GM18858 (cell line): ENCODE results near the gene PCTP.

Experiments
- ATAC-seq: cut with Tn5 transposase; IDR thresholded peaks from one replicate; pipeline ENCODE4 v1.9.1; 2021; ENCODE audit not compliant: unreplicated experiment

PCTP gene

DNA sequence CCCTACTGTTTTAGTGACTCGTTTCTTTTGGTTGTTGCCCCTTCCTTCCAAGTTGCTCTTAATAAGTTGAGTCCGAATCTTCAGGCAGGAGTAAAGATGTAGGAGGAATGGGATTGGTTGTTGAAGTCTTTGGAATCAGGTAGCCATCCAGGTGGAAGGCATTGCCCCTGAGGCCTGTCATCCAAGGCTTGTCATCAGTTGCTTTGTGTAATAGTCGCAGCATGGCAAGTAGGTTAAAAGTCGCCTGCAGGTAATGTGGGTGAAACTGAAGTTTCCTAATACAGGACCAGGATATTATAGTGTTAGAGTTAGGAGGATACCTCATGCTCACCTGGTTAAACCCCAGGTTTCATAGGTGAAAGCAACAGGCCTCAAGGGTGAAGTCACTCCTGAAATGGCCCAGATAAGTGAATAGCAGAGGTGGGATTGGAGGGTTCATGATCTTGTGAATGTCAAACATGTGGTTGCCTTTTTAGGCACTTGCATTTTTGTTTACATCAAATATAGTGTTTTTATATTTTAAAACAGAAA, 934 bp downstream of the PCTP start:
- ATAC-seq = no peak

- no peak for ATAC-seq
Observed at GRCh38 chr17:55756689-55757088, 5.8 kb downstream of the PCTP start.

- ATAC-seq = no peak
Observed at GRCh38 chr17:55757659-55758058, 6.8 kb downstream of the PCTP start.

DNA sequence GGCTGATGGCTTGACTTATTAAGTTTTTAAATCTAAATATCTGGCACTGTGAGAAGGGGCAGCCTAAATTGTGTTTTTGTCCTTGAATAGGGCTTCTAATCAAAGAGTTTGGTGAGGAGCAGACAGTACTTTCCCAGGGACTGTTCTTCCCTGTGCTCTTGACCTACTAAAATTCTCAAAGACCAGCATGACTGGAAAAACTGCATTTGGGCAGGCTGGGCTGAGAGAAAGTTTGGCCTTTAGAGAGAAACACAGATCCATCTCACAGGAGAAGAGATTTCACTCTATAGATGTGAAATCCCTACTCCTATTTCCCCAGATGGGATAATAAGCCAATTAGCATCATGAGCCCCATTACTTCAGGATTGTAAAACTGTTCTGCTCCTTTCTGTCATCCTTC, 7.3 kb downstream of the PCTP start:
- no peak for ATAC-seq

- ATAC-seq = no peak
Observed at GRCh38 chr17:55760643-55761355, 9.9 kb downstream of the PCTP start.

- ATAC-seq = no peak
Observed at GRCh38 chr17:55762086-55762858, 11.4 kb downstream of the PCTP start.

DNA sequence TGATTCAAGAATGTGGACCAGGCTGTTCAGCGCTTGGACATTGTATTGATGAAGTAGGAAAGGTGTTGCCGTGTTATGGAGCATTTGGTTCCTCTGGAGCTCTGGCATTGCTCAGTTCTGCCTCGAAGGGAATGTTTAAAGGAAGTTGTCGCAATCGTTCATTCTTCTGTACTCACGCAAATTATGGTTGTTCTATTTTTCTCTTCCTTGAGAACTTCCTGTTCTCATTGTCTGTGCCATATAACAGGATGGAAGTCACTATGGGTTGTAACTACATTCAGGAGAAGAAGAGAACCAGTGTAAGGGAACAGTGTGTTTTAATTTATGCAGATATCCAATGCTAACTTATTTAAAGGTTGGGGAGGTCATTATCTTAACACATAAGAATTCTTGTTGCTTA, 13.0 kb downstream of the PCTP start:
- no peak for ATAC-seq

- no peak for ATAC-seq
Observed at GRCh38 chr17:55764610-55765009, 13.8 kb downstream of the PCTP start.

DNA sequence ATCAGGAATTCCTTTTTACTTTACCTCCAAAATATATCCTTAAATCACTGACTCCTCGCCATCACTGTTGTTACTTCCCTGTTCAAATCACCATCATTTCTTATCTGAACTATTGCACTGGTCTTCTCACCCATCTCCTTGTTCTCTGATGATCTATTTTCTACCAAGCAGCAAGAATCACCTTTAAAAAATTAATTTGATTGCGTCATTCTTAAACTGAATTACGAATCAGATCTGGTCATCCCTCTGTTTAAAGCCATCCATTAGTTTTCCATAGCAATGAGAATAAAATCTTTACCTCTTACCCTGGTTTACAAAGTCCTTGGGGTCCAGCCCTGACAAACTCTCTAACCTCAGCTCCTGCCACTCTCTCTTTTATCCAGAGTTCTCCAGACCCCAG, 14.6 kb downstream of the PCTP start:
- no peak for ATAC-seq

- ATAC-seq = no peak
Observed at GRCh38 chr17:55768936-55769624, 18.2 kb downstream of the PCTP start.

- ATAC-seq = no peak
Observed at GRCh38 chr17:55769625-55770000, 18.8 kb downstream of the PCTP start.

GRCh38 chr17:55770196-55770870, 19.5 kb downstream of the PCTP start:
- no peak for ATAC-seq

DNA sequence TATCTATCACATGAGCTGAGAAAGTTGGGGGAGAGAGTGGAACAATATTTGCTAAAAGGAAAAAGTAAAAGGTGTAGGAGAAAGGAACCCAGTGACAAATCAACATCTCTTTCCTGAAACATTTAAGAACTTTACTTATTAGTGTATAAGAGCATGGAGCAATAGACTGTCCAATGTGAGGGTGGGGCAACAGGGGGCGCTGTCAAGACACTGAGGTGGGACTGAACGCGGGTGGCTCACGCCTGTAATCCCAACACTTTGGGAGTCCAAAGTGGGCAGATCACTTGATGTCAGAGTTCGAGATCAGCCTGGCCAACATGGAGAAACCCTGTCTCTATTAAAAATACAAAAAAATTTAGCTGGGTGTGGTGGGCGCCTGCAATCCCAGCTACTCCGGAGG, 21.2 kb downstream of the PCTP start:
- ATAC-seq = no peak

GRCh38 chr17:55773671-55774070, 22.8 kb downstream of the PCTP start:
- no peak for ATAC-seq

DNA sequence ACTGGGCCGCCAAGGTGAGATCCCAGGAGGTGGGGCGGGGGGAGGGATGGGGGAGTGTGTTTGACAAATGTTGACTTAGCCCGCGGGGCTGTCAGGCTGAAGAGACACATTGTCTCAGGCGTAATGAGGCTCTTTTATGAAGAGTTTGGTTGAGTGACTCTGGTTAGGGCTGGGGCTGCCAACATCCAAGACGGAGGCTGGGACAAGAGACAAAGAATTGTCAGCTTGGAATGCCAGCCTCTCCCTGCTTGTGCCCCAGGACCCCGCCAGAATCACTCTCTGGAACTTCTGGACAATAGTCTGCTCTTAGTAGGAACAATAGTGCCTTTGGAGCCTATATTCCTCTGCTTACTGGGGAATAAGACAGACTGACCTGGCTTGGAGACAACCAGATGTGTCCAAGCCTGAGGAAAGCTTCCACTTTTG, 24.0 kb downstream of the PCTP start:
- no peak for ATAC-seq

- ATAC-seq = no peak
Observed at GRCh38 chr17:55776271-55776670, 25.4 kb downstream of the PCTP start.

- no peak for ATAC-seq
Observed at GRCh38 chr17:55777471-55777971, 26.7 kb downstream of the PCTP start.

GRCh38 chr17:55778389-55779118, 27.7 kb downstream of the PCTP start:
- ATAC-seq = no peak

DNA sequence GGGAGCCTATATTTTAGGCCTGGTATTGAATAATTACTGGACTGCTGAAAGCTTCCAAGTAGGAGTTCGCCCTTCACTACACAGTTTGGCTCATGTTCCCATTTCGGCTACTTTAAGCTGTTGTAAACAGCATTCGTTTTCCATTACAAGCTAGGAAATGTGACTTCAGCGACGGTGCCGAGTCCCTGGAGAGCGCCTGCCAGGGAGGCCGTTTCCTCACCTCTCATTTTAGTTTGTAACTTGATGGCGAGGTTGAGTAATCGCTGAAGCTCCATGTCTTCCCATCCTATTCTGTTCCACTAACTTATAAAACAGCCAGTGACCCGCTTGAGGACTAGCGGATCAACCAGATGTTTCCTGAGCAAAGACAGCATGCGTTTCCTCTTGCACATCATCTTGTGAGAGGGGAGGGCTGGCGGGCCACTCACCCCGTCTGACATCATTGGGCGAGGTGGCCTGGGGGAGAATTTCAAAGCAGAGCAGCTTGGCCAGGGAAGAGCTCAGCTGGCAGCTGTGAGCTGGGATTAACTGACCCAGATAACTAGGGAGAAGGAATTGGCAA, 32.9 kb downstream of the PCTP start:
- ATAC-seq = no peak

- ATAC-seq = no peak
Observed at GRCh38 chr17:55784666-55785065, 33.8 kb downstream of the PCTP start.
